Effector CD8-positive, alpha-beta T cell (primary cell): Measurements from ENCODE around the gene IL1R1.

Experiments used
- DNase-seq: peaks from one replicate; lab custom pipeline; 2025; lab: John Stamatoyannopoulos, UW

Gene IL1R1

GRCh38 chr2:102204638-102205037, 62.1 kb downstream of the IL1R1 start:
- DNase-seq: no peak

- DNase-seq: no peak
Measured at GRCh38 chr2:102206666-102207341, 64.3 kb downstream of the IL1R1 start.

GRCh38 chr2:102208774-102209173, 66.2 kb downstream of the IL1R1 start:
- no peak for DNase-seq

DNA sequence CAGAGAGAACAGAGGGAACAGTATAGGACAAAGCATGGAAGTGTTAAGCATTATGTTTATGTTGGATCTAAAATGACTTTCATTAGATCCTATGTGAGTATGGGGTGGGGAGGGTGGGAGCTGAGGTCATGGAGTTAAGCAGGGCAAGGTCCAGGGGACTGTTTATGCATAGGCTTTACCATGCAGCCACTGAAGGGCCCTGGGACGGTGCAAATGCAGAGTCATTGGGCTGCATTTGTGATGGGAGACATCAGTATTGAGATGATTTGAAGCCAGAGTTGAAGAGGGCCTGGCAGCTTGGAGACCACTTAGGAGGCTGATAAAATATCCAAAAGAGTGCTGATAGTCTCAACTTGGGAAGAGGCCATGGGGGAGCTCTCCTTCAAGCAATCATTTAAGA, 66.9 kb downstream of the IL1R1 start:
- DNase-seq: no peak

- DNase-seq: no peak
Measured at GRCh38 chr2:102217032-102217431, 74.5 kb downstream of the IL1R1 start.

- no peak for DNase-seq
Measured at GRCh38 chr2:102224824-102225739, 82.5 kb downstream of the IL1R1 start.

GRCh38 chr2:102226171-102226570, 83.6 kb downstream of the IL1R1 start:
- no peak for DNase-seq

- DNase-seq: no peak
Measured at GRCh38 chr2:102226612-102227391, 84.3 kb downstream of the IL1R1 start.

- DNase-seq: no peak
Measured at GRCh38 chr2:102229141-102229769, 86.7 kb downstream of the IL1R1 start.
